B cell (primary cell): Measurements from ENCODE around the gene ZBTB16.

ENCODE experiments used
- EZH2 ChIP-seq: IDR thresholded peaks from 2 replicates; pipeline ENCODE4 v1.6.1; 2012; ENCODE audit warnings: borderline replicate concordance, low read depth, mild to moderate bottlenecking, moderate library complexity, low read length; ENCODE audit not compliant: insufficient read depth, poor library complexity, severe bottlenecking
- TF ChIP-seq, protein P1 (sequence below): fragments of 200-600 bp; IDR thresholded peaks from one replicate; pipeline ENCODE4 v1.8.0; 2022; ENCODE audit warnings: antibody characterized with exemption, mild to moderate bottlenecking

DNA sequence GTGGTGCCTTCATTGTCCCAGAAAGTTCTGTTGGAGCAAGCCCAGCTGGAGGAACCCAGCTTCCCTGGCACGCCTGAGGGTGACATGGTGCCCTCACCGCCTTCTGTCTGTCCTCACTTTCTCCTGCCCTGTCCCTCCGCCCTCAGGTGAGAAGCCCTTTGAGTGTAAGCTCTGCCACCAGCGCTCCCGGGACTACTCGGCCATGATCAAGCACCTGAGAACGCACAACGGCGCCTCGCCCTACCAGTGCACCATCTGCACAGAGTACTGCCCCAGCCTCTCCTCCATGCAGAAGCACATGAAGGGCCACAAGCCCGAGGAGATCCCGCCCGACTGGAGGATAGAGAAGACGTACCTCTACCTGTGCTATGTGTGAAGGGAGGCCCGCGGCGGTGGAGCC lies 190.7 kb downstream of the ZBTB16 start:
- TF ChIP-seq, protein P1, sequence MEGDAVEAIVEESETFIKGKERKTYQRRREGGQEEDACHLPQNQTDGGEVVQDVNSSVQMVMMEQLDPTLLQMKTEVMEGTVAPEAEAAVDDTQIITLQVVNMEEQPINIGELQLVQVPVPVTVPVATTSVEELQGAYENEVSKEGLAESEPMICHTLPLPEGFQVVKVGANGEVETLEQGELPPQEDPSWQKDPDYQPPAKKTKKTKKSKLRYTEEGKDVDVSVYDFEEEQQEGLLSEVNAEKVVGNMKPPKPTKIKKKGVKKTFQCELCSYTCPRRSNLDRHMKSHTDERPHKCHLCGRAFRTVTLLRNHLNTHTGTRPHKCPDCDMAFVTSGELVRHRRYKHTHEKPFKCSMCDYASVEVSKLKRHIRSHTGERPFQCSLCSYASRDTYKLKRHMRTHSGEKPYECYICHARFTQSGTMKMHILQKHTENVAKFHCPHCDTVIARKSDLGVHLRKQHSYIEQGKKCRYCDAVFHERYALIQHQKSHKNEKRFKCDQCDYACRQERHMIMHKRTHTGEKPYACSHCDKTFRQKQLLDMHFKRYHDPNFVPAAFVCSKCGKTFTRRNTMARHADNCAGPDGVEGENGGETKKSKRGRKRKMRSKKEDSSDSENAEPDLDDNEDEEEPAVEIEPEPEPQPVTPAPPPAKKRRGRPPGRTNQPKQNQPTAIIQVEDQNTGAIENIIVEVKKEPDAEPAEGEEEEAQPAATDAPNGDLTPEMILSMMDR, result no peak
- TF ChIP-seq EZH2, result no peak
